CD4-positive, alpha-beta memory T cell (primary cell): ENCODE data around the gene FAR2. TPM values are rescaled to one million over a fixed set of nuclear protein-coding genes. Genes with fewer than 3 reads are reported as not detected.

Source experiments
- CTCF ChIA-PET: fragments of 350-600 bp; sonication (Branson Sonifier 250); formaldehyde crosslinking; loops from one replicate; lab custom pipeline; 2021; ENCODE audit warnings: inconsistent platforms; ENCODE audit not compliant: partially characterized antibody; lab: Charles Lee
- POLR2A ChIA-PET: fragments of 350-600 bp; sonication (Branson Sonifier 250); formaldehyde crosslinking; loops from one replicate; lab custom pipeline; 2021; ENCODE audit not compliant: partially characterized antibody; lab: Charles Lee
- DNase-seq, 5 donors: peaks; one replicate each; pipeline versions ENCODE4 v3.0.0 to v3.0.0-alpha.2; 2020 to 2022; ENCODE audit warnings: mixed read lengths in 1 of 5
- H3K27ac ChIP-seq: one replicate; pipeline ENCODE4 v1.7.0; 2013; ENCODE audit warnings: low read depth, low read length
- H3K27me3 ChIP-seq: 2 replicates; pipeline ENCODE4 v1.7.0; 2013; ENCODE audit warnings: mild to moderate bottlenecking, low read length, moderate library complexity; ENCODE audit not compliant: insufficient read depth
- H3K36me3 ChIP-seq: 2 replicates; pipeline ENCODE4 v1.7.0; 2013; ENCODE audit warnings: mild to moderate bottlenecking, low read length, moderate library complexity; ENCODE audit not compliant: insufficient read depth
- H3K4me1 ChIP-seq: 2 replicates; pipeline ENCODE4 v1.7.0; 2013; ENCODE audit warnings: mild to moderate bottlenecking, low read length, moderate library complexity; ENCODE audit not compliant: insufficient read depth
- H3K4me3 ChIP-seq, 2 donors: one replicate each; pipeline ENCODE4 v1.7.0; 2013; ENCODE audit warnings: low read length in 2 of 2, mild to moderate bottlenecking in 1 of 2
- H3K9me3 ChIP-seq, 2 donors: one replicate each; pipeline ENCODE4 v1.7.0; 2013; ENCODE audit warnings: low read length in 2 of 2, control low read depth in 1 of 2; ENCODE audit not compliant: control insufficient read depth in 1 of 2
- H3K27ac Mint-ChIP-seq, 7 donors: one replicate each; pipeline ENCODE4 v1.8.0; 2020 to 2021; ENCODE audit warnings: mixed read lengths in 7 of 7, mild to moderate bottlenecking in 6 of 7, inconsistent platforms in 3 of 7, moderate library complexity in 3 of 7
- H3K27me3 Mint-ChIP-seq, 2 donors: one replicate each; pipeline ENCODE4 v1.8.0; 2020 to 2021; ENCODE audit warnings: mixed read lengths in 2 of 2
- H3K36me3 Mint-ChIP-seq, 2 donors: one replicate each; pipeline ENCODE4 v1.8.0; 2020 to 2021; ENCODE audit warnings: mixed read lengths in 2 of 2, inconsistent platforms in 1 of 2, mild to moderate bottlenecking in 1 of 2
- H3K4me1 Mint-ChIP-seq, 4 donors: one replicate each; pipeline ENCODE4 v1.8.0; 2020 to 2021; ENCODE audit warnings: mixed read lengths in 4 of 4, mild to moderate bottlenecking in 1 of 4
- H3K4me3 Mint-ChIP-seq, 8 donors: one replicate each; pipeline ENCODE4 v1.8.0; 2020 to 2021; ENCODE audit warnings: mixed read lengths in 8 of 8, mild to moderate bottlenecking in 7 of 8, moderate library complexity in 6 of 8, inconsistent platforms in 3 of 8
- H3K9me3 Mint-ChIP-seq, 8 donors: one replicate each; pipeline ENCODE4 v1.8.0; 2020 to 2021; ENCODE audit warnings: mixed read lengths in 8 of 8, mild to moderate bottlenecking in 5 of 8, inconsistent platforms in 3 of 8, moderate library complexity in 1 of 8
- intact Hi-C: fragments of 100-400 bp; cut with micrococcal nuclease; formaldehyde crosslinking; loops from one replicate; pipeline ENCODE4 v1.15.1; 2023
- polyA plus RNA-seq, 2 donors: library from polyadenylated mRNA; unstranded; fragments of 300-500 nt; fragmentation: Illumina TruSeq; gene quantifications; one replicate each; pipeline ENCODE4 v1.2.3, GENCODE V29; 2021
- total RNA-seq, 2 experiments: library from RNA; stranded (reverse); gene quantifications; one replicate each; pipeline ENCODE4 v1.2.3, GENCODE V29; 2021

The FAR2 gene
- total and polyA plus RNA-seq, 4 experiments from 2014 or later = 6.2 to 10.6 (median 10.0) TPM

GRCh38 chr12:29145372-29146170, 3.5 kb upstream of the FAR2 start:
- ChIA-PET CTCF (no interaction called here), POLR2A (no interaction called here)
- DNase-seq = no peak
- Mint-ChIP-seq H3K27me3 (no peaks in the 10 kb centered on the region), H3K4me3 (no peak overlapping the region), H3K36me3 (peaks cover 0 to 2% of the 10 kb centered on the region in 2 donors), H3K27ac (no peak overlapping the region), H3K4me1 (peaks cover 11 to 26% (median 17%) of the 10 kb centered on the region in 4 donors), H3K9me3 (peaks cover 0 to 2% (median 0%) of the 10 kb centered on the region in 8 donors)
- H3K36me3 ChIP-seq = no peaks in the 10 kb centered on the region
- H3K4me1 ChIP-seq = peaks cover 17% of the 10 kb centered on the region
- no peak overlapping the region for H3K27ac ChIP-seq
- intact Hi-C loops = loop anchor here (5.0 kb wide), 1 partner anchor 172 kb away; no protein-coding TSS in a partner anchor
- H3K9me3 ChIP-seq = no peaks in the 10 kb centered on the region
- H3K27me3 ChIP-seq = no peaks in the 10 kb centered on the region
- no peak overlapping the region for H3K4me3 ChIP-seq

DNA sequence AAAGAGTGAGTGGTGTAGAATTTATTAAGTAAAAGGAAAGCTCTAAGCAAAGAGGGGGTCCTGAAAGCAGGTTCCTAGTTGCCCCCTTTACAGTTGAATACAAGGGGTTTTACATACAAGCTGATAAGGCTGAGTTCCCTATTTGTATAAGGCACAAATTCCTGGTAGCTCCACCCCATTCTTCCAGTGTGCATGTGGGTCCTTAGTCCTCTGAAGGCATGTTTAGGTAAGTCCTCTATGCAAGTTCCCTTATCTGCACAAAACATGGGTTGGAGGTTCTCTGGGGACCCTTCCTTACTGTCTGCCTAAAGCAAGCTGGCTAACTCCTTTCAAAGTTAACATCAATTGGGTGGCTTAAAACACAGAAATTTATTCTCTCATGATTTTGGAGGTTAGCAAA, 2.9 kb upstream of the FAR2 start:
- Histone ChIP-seq H3K4me1 (peaks cover 17% of the 10 kb centered on the region), H3K27ac (no peak overlapping the region), H3K9me3 (no peaks in the 10 kb centered on the region), H3K36me3 (no peaks in the 10 kb centered on the region), H3K4me3 (no peak overlapping the region), H3K27me3 (no peaks in the 10 kb centered on the region)
- Mint-ChIP-seq H3K4me1 (peaks cover 13 to 28% (median 21%) of the 10 kb centered on the region in 4 donors), H3K27me3 (no peaks in the 10 kb centered on the region), H3K36me3 (peaks cover 0 to 2% of the 10 kb centered on the region in 2 donors), H3K9me3 (peaks cover 0 to 1% (median 0%) of the 10 kb centered on the region in 8 donors), H3K27ac (no peak overlapping the region), H3K4me3 (no peak overlapping the region)
- CTCF ChIA-PET = no interaction called here
- intact Hi-C loops = loop anchor here (5.0 kb wide), 1 partner anchor 171 kb away; no protein-coding TSS in a partner anchor
- DNase-seq = no peak
- POLR2A ChIA-PET = no interaction called here

- no peaks in the 10 kb centered on the region for H3K9me3 ChIP-seq
- Mint-ChIP-seq H3K36me3 (peaks cover 0 to 2% of the 10 kb centered on the region in 2 donors), H3K9me3 (no peaks in the 10 kb centered on the region), H3K4me1 (peaks cover 16 to 40% (median 30%) of the 10 kb centered on the region in 4 donors), H3K4me3 (peak overlapping the region; percentile 94 to 99 (median 97)), H3K27ac (peak overlapping the region; percentile 81 to 97 (median 94)), H3K27me3 (no peaks in the 10 kb centered on the region)
- H3K27ac ChIP-seq = peak overlapping the region; percentile 46
- no peaks in the 10 kb centered on the region for H3K27me3 ChIP-seq
- H3K4me3 ChIP-seq = peak overlapping the region; percentile 74 to 92
- ChIA-PET CTCF (interaction anchor here (0.7 to 1.5 kb wide), 7 partner anchors 12 to 75 kb away, joined by 3 to 6 read pairs (median 3); no protein-coding TSS in a partner anchor), POLR2A (interaction anchor here (1.1 to 1.4 kb wide), 3 partner anchors 42 to 75 kb away, joined by 4 to 6 read pairs (median 5); no protein-coding TSS in a partner anchor)
- DNase-seq = no peak
- no peaks in the 10 kb centered on the region for H3K36me3 ChIP-seq
- H3K4me1 ChIP-seq = peaks cover 19% of the 10 kb centered on the region
- intact Hi-C loops = loop anchor here (2.0 to 5.0 kb wide), 2 partner anchors 43 to 169 kb away; no protein-coding TSS in a partner anchor
Measured at GRCh38 chr12:29147731-29148595, 1.1 kb upstream of the FAR2 start.

DNA sequence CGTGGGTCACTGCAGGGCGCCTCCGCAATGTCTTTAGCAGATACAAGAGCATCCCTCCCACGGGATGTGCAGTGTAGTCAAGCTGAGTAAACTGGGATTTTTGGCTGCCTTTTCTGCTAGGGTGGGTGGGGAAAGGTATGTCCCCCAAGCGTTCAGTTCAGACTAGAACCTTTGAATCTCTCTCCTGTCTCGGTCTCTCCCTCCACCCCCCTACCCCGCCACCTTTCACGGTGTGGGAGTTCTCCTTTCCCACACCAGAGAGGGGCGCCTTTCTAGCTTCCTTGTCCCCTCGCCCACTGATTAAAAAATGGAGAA, 525 bp upstream of the FAR2 start:
- Mint-ChIP-seq H3K27ac (peak overlapping the region; percentile 85 to 97 (median 94)), H3K4me3 (peak overlapping the region; percentile 94 to 99 (median 97)), H3K36me3 (peaks cover 0 to 2% of the 10 kb centered on the region in 2 donors), H3K9me3 (no peaks in the 10 kb centered on the region), H3K4me1 (peaks cover 20 to 46% (median 35%) of the 10 kb centered on the region in 4 donors), H3K27me3 (no peaks in the 10 kb centered on the region)
- peak in 1 of 5 donors; percentile 42 for DNase-seq
- Histone ChIP-seq H3K4me1 (peaks cover 23% of the 10 kb centered on the region), H3K9me3 (no peaks in the 10 kb centered on the region), H3K4me3 (peak overlapping the region; percentile 74 to 92), H3K27ac (peak overlapping the region; percentile 46), H3K36me3 (no peaks in the 10 kb centered on the region), H3K27me3 (no peaks in the 10 kb centered on the region)
- ChIA-PET POLR2A (interaction anchor here (1.1 to 1.4 kb wide), 3 partner anchors 42 to 75 kb away, joined by 4 to 6 read pairs (median 5); no protein-coding TSS in a partner anchor), CTCF (interaction anchor here (1.0 to 1.5 kb wide), 6 partner anchors 11 to 74 kb away, joined by 3 to 6 read pairs (median 3); no protein-coding TSS in a partner anchor)
- intact Hi-C loops = loop anchor here (2.0 to 5.0 kb wide), 2 partner anchors 44 to 169 kb away; no protein-coding TSS in a partner anchor

GRCh38 chr12:29149691-29150281, 708 bp downstream of the FAR2 start:
- peak in 4 of 5 donors; percentile 8 to 19 (median 16) for DNase-seq
- Mint-ChIP-seq H3K27me3 (no peaks in the 10 kb centered on the region), H3K36me3 (peaks cover 0 to 2% of the 10 kb centered on the region in 2 donors), H3K9me3 (no peaks in the 10 kb centered on the region), H3K4me1 (peaks cover 23 to 49% (median 37%) of the 10 kb centered on the region in 4 donors), H3K4me3 (peak overlapping the region; percentile 92 to 99 (median 96)), H3K27ac (peak overlapping the region in 6 of 7 donors; percentile 6 to 86 (median 38))
- no peaks in the 10 kb centered on the region for H3K27me3 ChIP-seq
- intact Hi-C loops = loop anchor here (1.0 to 5.0 kb wide), 3 partner anchors 11 to 168 kb away; no protein-coding TSS in a partner anchor
- no peaks in the 10 kb centered on the region for H3K9me3 ChIP-seq
- H3K27ac ChIP-seq = peak overlapping the region; percentile 46
- peak overlapping the region; percentile 42 to 74 for H3K4me3 ChIP-seq
- H3K36me3 ChIP-seq = no peaks in the 10 kb centered on the region
- peaks cover 23% of the 10 kb centered on the region for H3K4me1 ChIP-seq
- ChIA-PET POLR2A (interaction anchor here (2.7 to 3.9 kb wide), 2 partner anchors 10 to 46 kb away, joined by 9 to 13 read pairs; no protein-coding TSS in a partner anchor), CTCF (interaction anchor here (1.4 kb wide), 1 partner anchor 9 kb away, joined by 3 read pairs; no protein-coding TSS in a partner anchor)

- CTCF ChIA-PET = interaction anchor here (0.6 to 1.4 kb wide), 2 partner anchors 9 to 24 kb away, joined by 3 read pairs; no protein-coding TSS in a partner anchor
- intact Hi-C loops = loop anchor here (1.0 kb wide), 1 partner anchor 10 kb away; no protein-coding TSS in a partner anchor
- peaks cover 23 to 49% (median 37%) of the 10 kb centered on the region in 4 donors for H3K4me1 Mint-ChIP-seq
Measured at GRCh38 chr12:29150462-29150861, 1.4 kb downstream of the FAR2 start.

More at GRCh38 chr12:29150462-29150861, 1.4 kb downstream of the FAR2 start:
- Mint-ChIP-seq H3K27ac (peak overlapping the region in 1 of 7 donors; percentile 20), H3K4me3 (peak overlapping the region; percentile 77 to 99 (median 86)), H3K36me3 (peaks cover 0 to 2% of the 10 kb centered on the region in 2 donors), H3K9me3 (no peaks in the 10 kb centered on the region), H3K27me3 (no peaks in the 10 kb centered on the region)
- Histone ChIP-seq H3K4me1 (peaks cover 23% of the 10 kb centered on the region), H3K27ac (peak overlapping the region; percentile 46), H3K27me3 (no peaks in the 10 kb centered on the region), H3K4me3 (no peak overlapping the region), H3K36me3 (no peaks in the 10 kb centered on the region), H3K9me3 (no peaks in the 10 kb centered on the region)
- no peak for DNase-seq
- POLR2A ChIA-PET = interaction anchor here (2.7 to 3.9 kb wide), 2 partner anchors 10 to 46 kb away, joined by 9 to 13 read pairs; no protein-coding TSS in a partner anchor
